GM21529 (cell line): ENCODE results near the gene DGKB.

Experiments used
- ATAC-seq: cut with Tn5 transposase; IDR thresholded peaks from one replicate; pipeline ENCODE4 v1.9.1; 2021; ENCODE audit not compliant: unreplicated experiment

DGKB gene

DNA sequence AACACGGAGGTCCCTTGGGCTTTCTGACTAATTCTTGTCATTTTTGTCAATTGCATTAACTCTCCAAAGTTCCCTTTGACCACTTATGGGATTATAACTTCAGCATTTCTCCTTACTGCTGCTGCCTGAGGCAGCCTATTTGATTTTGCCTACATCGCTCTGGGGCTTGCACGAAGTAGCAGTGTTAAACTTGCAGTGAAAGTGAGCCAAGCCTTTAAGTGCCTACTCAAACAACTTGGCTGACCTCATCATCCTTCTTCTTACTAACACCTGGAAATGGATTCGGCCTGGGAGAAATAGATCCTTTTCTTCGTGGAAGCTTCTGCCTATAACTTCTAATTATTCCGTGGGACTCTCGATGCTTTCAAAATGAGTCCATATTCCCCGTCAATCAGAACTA is 76.6 kb downstream of the DGKB start:
- ATAC-seq = no peak

DNA sequence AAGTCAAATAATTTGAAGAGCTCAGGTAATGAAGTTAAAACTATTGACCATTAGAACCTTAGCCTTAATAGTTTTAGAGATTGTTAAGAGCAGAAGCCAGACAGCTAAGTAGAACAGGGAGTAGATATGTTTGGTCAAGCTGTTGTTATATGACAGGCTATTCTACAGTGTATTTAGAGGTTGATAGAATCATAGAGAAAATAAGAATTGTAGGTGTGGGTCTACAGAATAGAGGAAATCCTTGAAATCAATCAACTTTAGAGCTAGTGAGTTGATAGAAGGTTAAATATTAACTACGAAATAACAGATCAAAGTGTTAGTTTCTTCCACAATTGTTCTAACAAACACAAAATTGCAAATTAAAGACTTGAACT is 80.1 kb downstream of the DGKB start:
- ATAC-seq = no peak

DNA sequence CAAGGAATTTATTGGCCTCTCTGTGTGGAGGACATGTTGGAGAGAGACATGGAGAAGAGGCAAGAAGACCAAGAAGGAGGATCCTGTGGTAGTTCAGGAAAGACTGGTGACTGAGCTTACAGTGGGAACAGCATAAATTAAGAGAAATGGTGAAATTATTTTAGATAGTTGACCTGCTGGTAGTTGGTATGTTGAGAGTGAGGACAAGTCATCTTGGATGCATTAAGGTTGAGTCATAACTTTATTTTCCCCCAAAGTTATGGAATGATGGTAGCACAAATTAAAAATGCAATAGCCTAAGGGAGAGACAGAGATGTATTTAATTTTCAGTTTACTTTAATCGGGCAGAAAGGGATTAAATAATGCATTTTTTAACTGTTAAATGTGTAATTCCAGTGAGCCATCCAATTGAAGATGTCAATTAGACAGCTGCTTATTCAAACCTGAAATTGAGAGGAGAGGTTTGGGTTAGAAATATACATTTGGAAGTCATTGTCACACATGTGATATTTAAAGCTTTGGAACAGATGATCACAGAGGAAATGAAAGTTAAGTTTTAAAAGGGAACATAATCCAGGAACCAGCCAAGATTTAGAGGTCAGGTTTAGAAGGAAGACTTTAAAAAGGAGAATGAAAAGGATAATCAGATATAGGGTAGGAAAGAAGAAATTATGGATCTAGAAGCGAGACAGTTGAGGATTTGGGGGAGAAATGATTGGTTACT is 80.6 kb downstream of the DGKB start:
- ATAC-seq = no peak

DNA sequence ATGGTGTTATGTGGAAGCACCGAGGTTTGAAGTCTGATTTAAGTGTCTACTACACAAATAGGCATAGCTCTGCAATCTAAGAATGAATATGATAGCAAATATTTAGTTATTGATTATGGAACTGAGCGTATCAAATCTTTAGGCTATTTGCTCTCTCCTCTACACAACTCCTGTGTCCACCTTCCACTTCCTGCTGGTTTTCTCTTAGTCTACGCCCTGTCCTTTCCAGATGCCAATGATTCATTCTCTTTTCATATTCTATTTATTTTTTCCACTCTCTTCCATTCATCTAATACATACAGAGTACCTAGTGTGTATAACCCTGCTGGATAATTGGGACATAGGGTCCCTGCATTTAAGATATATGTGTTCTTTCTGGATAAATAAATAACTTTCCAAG is 83.7 kb downstream of the DGKB start:
- no peak for ATAC-seq

DNA sequence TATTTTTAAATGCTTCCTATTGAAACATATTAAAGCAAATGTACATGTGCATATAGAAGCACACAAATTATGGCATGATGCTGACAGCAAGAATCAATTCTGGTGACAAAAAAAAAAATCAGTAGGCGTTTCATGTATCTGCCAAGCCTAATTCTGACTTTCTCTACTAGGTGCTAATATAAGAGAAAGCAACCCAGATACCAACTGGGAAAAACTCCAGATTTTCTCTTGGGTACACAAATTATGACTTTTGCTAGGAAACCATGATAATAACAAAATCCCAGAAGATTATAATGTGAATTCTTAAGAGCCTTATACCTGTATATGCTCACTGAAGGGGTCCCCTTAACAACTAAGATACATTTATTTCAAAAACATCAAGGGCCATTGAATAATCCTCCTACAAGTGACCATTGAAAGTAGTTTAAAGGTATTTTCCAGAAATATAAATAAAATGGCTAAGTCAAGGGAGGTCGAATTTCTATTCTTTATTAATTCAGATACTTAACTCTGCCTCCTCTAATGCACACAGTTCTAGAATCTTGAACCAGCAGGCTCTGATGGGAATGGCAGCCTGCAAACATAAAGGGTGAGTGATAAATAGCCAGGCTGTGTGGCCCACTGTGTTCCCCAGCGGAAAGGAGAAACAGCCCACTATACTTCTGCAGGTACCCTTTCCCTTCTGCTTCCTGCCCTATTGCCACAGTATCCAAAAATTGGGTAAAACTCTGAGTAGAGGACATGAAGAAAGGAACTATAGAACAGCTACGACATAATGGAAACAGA is 84.5 kb downstream of the DGKB start:
- no peak for ATAC-seq

DNA sequence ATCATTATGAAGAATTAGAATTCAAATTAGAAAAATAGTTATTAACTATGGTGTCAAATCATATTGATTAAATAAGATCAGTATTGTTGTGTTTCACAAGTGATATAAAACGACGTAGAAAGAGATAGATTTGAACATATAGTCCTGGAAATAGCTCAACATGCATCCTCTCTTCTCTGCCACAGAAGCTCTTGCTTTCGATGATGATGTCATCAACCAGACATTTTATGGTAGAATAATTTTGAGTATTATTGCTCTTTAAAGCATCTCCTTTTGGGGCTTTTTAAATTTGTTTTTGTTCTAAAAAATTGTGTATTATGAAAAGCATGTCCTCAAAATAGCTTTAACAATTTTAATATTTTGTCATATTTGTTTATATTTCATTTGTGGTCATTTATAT is 95.0 kb downstream of the DGKB start:
- no peak for ATAC-seq

DNA sequence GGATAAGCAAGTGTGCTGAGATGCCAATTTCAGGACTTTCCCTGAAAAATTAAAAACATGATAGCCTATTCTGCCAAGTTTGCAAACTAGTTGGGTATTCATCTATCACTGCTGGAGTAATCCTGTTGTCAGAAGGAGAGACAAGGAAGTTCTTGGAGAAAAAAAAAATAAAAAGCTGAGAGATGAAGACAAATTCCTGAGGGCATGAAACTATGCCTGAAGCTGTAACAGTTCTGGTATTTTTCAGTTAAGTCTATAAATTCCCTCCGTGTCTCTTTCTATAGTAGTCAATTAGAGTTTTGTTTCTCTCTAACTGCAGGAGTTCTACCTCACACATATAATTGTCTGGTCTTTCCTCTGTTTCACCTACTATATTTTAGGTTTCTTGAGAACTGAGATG is 95.7 kb downstream of the DGKB start:
- no peak for ATAC-seq

DNA sequence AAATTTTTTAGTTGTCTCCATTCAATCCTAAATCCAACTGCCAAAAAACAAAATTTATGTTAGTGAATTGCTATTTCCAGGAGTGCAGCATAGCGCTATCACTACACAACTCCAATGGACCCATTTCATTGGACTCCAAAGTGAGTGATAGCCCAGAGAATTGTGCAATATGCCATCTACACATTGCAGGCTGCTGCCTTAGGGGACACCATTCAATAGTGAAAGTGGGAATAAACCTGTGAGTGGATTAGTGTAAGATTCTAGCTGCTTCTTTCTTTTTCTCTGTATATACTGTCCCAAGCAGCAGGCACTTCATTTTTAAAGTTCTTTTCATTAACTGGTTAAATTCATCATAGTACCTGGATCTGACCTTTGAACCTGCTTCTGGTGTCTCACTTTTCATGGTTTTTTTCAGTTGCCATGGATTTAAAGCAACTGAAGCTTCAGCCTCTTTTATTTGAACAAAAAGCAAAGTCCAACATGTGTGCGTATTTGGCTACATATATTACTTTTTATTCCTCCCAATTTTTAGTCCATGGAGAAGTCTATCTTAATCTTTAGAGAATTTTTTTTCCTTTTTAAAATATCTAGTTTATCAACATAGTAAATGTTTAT is 97.3 kb downstream of the DGKB start:
- no peak for ATAC-seq

DNA sequence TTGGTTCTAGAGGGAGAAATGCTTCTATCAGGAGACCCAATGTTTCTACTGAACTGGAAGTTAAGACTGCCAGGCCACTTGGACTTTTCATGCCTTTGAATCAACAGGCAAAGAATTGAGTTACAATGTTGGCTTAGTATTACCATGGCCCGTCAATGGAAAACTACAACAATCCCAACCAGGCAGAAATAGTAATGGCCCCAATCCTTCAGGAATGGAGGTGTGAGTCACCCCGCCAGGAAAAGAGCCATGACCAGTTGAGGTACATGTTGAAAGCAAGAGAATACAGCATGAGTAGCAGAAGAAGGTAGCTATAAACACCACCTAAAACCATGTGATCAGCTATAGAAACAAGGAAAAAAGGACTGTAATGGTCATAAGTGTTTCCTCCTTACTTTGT is 101.9 kb downstream of the DGKB start:
- no peak for ATAC-seq

DNA sequence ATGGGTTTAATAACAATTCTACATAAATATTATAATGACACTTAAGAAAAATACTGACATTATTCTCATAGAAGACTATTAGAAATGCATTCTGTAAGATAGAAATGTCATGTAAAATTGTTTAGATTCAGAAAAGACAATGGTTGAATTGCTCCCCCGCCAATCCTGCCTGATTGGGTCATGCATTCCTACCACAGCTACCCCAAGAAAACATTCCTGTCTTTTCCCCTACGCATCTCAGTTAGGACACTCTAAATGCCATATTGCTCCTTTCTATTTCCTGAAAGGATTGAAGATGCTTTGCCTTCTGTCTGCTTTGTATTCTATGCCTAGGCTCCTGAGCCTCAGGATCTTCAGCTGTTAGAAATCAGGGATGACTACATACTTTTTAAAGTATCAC is 109.4 kb downstream of the DGKB start:
- ATAC-seq = no peak

DNA sequence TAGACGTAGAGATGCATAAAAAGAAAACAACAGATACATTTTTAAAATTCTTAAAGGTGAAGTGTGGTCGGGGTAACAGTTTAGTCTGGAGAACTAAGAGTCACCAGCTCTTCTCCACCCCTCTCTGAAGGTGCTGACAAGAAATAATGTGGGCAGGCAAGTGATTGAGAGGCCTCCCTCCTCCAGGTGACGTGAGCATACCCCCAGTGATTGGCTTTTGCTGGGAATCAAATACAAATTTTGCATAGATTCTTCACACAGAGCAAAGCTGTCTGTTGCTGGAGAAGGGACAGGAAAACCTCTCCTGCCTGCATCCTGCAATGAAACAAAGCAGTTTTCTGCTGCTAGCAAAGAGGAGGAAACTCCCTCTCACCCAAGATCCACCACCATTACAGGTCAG is 115.0 kb downstream of the DGKB start:
- ATAC-seq = no peak

DNA sequence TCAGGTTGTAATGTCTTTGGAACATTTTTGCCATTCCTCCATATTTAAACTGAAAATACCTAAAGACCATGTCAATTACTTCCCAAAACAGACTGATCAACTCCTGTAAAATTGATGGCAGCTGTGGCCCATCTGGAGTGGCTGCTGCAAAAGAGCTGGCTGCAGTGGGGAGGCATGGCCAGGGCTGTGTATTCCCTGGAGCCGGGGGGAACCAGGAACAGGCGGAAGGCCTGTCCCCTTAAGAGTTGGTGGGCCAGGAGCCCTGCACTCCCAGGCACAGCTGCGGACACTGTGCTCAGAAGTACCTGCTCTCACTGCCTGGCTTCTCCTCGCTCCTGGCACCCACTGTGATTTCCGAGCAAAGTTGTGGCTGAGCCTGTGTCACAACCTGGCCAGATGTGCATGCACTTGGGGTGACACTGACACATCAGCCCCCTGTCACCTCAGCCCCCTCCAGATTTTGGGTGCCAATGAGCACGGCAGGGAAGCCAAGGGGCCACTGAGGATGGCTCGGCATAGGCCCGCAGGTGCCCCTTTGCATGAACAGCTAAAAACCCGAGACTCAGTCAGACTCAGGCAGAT is 116.1 kb downstream of the DGKB start:
- ATAC-seq = no peak

DNA sequence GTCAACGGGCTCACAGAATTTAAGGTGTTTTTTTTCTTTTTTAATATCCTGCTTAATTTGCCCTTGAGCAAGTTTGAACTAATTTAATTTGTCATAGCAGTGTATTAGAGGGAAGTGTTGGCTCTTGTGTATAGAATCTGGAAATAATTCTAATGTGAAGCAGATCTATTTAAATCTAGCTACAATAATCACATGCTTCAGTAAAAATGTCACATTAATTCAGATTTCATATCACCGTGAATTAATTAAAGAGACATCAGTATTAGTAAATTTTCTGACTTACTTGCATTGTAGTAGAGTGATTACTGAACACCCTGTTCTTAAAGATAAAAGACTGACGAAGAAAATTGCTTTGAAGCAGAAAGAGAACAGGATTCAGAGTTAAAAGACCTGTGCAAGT is 124.7 kb downstream of the DGKB start:
- no peak for ATAC-seq

DNA sequence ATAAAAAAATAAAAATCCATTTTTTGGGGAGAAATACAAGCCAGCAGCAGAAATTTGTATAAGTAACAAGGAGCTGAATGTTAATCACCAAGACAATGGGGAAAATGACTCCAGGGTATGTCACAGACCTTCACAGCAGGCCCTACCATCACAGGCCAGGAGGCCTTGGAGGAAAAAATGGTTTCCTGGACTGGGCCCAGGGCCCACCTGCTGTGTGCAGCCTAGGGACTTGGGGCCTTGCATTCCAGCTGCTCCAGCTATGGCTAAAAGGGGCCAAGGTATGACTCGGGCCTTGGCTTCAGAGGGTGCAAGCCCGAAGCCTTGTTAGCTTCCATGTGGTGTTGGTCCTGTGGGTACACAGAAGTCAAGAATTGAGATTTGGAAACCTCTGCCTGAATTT is 126.3 kb downstream of the DGKB start:
- ATAC-seq = no peak

DNA sequence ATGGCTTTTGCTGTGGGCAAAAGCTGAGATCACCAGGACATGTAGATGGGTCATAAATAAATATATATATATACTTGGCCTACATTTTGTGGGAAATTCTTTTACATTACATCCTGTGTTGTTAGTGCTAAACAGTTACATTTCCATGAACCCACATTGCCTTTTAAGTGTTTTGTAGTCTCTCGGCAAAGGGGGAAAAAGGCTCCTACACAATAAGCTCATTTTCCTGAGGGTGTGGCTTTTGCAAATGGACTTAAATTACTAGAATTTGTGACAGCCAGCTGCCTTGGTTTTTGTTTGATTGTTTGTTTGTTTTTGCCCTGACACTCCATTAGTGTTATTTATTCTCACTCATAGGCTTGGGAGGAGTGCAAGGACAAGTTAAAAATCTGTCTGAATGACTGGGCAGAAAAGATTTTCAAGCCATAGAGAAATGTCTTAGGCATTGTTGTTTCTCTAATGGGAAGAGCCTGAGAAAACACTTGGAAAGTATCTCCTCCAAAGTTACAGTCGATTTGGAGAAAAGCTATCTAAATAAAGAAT is 128.8 kb downstream of the DGKB start:
- ATAC-seq = no peak

DNA sequence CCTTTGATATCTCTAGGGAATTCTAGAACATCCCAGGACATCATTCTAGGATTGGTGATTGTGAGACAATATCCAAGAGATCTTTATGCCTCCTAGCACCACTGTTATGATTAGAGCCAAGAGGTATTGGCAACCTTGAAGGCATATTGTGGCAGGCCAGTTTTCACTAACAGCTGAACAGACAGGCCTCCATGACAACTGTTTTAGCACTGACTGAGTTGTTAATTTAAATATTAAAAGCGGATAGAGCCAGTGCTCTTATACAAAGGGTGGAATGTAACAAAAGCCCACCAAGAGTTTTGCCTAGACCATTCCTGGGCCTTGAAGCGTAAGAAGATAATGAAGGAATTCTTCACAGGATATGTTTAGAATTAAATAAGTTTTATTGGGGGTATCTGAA is 131.9 kb downstream of the DGKB start:
- no peak for ATAC-seq

DNA sequence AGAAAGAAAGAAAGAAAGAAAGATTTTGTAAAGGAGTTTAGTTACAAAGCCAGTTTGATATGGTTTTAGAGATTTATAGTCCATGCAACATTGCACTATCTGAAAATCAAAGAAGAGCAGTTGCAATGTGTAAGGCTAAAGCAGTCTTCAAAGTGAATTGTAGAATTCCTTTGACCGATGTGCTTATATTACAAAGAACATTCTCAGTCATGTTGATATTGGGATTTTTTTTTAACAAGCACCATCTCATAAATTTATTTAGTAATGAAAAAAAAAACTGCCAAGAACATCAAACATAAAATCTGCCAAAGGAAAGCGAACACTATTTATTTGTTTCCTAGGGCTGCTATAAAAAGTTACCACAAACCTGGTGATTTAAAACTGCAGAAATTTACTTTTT is 133.3 kb downstream of the DGKB start:
- ATAC-seq = no peak

DNA sequence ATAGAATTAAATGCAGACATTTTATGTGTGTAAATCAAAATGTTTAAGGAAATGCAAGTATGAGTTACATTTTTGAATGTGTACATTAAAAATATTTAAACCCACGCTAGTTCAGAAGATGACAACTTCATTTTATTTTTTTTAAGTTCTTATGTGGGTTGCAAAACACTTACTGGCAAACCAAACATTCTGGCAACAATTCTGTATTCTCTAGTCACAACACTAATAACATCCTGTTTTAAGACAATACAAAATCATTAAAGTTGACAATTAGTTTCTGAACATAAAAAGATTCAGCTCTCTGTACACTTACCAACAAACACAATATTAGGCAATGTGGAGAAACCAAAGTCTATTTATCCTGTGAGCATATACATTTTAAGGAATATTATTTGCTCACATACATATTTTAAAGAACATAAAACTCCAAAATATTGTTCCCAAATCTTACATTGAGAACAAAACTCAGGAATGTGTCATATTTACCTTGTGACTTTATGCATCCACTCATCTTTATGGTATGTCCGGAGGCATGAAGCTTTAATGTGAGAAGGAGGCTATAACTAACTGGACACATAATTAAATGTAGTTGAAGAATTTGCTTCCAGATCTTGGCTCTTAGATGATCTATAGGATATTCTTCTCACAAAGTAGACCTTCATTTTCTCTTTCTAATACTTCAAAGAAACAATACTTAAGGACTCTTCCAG is 134.7 kb downstream of the DGKB start:
- ATAC-seq = no peak

DNA sequence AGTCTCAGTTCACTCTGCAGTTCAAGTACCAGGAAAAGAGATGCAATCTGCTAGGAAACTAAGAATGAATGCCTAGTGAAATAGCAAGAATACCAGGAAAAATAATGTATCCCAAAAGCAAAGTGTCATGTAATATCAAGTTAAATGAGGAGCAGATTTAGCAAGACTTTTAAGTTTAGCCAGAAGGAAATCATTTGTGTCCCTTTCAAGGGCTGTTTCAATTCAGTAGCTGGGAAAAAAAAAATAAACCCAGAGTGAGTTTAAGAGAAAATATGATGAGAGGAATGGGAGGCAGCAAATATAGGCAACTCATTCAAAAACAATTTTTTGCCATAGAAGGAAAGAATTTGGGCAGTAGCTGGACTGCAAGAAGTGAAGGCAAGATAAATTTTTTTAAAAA is 135.8 kb downstream of the DGKB start:
- ATAC-seq = no peak

DNA sequence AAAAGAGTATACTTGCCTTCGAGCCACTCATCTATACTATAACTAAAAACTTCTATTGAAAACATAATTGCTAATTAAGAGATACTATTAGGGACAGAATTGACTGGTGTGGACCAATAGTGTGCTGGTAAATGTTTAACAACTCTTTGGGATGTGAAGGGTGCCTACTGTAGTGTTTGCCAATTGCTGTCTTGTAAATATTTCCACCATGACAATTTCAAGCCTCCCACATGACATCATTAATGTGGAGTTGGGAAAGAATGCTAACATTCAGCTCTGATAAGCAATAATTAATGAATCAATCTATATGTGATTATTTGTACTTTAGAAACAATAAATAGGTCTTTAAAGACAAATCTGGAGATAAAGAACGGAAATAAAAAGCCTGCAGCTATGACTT is 136.8 kb downstream of the DGKB start:
- ATAC-seq = no peak

DNA sequence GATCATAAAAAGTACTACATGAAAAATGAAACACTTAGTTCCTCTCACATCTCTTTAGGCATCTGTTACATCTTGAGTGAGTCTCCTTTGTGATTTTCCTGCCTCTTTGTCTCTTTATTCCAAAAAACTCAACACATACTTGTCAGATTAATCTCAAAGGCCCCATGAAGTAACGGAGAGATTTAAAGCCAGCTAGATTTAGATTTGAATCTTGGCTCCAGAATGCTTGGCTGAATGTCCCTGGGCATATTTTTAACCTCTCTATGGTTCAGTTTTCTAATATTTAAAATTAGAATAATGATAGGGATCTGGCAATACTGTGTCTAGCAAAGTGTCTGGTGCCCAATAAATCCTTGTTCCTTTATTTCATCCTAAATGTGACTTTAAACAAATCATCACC is 140.0 kb downstream of the DGKB start:
- ATAC-seq = no peak
